ENCODE data around the gene COIL. TPM values are rescaled to one million over a fixed set of nuclear protein-coding genes. Genes with fewer than 3 reads are reported as not detected.

The COIL gene
- total and polyA plus RNA-seq, 2 of the 13 experiments (the other 11 are each of a cell fraction or from before 2014, with no cell fraction given): 8.1 to 29.4 TPM

DNA sequence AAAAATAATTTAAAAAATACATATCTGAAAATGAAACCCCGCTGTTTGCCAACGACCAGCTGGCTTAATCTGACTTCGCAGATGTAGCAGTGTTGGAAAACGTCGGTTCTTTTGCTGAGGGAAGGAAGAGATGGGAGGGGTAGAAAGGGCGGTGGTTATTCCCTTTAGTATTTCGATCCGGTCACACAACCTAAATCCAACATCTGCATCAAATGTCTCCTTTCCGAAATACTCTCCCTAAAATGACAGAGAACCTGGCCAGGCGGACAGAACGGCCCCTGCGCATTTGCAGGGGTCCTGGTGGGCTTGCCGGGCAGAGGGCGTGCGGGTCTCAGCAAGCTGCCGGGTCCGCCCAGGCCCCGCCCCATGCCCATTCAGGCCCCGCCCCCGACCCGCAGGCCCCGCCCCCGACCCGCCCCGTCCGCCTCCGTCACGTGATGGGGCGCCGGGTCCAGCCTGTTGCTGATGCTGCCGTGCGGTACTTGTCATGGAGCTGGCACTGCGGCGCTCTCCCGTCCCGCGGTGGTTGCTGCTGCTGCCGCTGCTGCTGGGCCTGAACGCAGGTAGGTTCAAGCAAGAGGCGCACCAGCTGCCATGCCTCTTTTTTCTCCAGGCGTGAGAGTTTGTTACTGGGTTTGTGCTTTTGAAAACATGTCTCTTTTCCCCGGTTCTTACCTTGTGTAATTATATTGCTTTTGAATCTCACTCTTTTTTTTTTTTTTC is 17.0 kb upstream of the COIL start, which contains the start of gene SCPEP1 (continued):
- no peak for TF ChIP-seq ZFP1 (CRISPR knock-in tag; IDR thresholded peaks at IDR 0.05)
- TF ChIP-seq NR3C1 (CRISPR knock-in tag; IDR thresholded peaks at IDR 0.05): no peak
- TF ChIP-seq TAF1 (CRISPR knock-in tag; IDR thresholded peaks at IDR 0.05): peak; percentile 84
- TF ChIP-seq KLF15 (CRISPR knock-in tag; IDR thresholded peaks at IDR 0.05; ENCODE audit: borderline replicate concordance): no peak
- no peak; the same call in 1 of the 2 replicates for TF ChIP-seq MEIS1 (CRISPR knock-in tag; IDR thresholded peaks at IDR 0.05; ENCODE audit: borderline replicate concordance)
- TF ChIP-seq, protein P1, sequence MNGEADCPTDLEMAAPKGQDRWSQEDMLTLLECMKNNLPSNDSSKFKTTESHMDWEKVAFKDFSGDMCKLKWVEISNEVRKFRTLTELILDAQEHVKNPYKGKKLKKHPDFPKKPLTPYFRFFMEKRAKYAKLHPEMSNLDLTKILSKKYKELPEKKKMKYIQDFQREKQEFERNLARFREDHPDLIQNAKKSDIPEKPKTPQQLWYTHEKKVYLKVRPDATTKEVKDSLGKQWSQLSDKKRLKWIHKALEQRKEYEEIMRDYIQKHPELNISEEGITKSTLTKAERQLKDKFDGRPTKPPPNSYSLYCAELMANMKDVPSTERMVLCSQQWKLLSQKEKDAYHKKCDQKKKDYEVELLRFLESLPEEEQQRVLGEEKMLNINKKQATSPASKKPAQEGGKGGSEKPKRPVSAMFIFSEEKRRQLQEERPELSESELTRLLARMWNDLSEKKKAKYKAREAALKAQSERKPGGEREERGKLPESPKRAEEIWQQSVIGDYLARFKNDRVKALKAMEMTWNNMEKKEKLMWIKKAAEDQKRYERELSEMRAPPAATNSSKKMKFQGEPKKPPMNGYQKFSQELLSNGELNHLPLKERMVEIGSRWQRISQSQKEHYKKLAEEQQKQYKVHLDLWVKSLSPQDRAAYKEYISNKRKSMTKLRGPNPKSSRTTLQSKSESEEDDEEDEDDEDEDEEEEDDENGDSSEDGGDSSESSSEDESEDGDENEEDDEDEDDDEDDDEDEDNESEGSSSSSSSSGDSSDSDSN (CRISPR knock-in tag; IDR thresholded peaks at IDR 0.05): peak; percentile 78
- TF ChIP-seq, protein P2, sequence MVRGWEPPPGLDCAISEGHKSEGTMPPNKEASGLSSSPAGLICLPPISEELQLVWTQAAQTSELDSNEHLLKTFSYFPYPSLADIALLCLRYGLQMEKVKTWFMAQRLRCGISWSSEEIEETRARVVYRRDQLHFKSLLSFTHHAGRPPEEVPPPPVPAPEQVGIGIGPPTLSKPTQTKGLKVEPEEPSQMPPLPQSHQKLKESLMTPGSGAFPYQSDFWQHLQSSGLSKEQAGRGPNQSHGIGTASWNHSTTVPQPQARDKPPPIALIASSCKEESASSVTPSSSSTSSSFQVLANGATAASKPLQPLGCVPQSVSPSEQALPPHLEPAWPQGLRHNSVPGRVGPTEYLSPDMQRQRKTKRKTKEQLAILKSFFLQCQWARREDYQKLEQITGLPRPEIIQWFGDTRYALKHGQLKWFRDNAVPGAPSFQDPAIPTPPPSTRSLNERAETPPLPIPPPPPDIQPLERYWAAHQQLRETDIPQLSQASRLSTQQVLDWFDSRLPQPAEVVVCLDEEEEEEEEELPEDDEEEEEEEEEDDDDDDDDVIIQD (CRISPR knock-in tag; IDR thresholded peaks at IDR 0.05; ENCODE audit: low read depth): no peak
- TF ChIP-seq, protein P3, sequence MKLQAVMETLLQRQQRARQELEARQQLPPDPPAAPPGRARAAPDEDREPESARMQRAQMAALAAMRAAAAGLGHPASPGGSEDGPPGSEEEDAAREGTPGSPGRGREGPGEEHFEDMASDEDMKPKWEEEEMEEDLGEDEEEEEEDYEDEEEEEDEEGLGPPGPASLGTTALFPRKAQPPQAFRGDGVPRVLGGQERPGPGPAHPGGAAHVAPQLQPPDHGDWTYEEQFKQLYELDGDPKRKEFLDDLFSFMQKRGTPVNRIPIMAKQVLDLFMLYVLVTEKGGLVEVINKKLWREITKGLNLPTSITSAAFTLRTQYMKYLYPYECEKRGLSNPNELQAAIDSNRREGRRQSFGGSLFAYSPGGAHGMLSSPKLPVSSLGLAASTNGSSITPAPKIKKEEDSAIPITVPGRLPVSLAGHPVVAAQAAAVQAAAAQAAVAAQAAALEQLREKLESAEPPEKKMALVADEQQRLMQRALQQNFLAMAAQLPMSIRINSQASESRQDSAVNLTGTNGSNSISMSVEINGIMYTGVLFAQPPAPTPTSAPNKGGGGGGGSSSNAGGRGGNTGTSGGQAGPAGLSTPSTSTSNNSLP (IDR thresholded peaks at IDR 0.05; ENCODE audit: low read depth, low read length): no peak
- no peak for TF ChIP-seq ISX (CRISPR knock-in tag; conservative IDR thresholded peaks at IDR 0.05)
- no peak for TF ChIP-seq RORA (CRISPR knock-in tag; IDR thresholded peaks at IDR 0.05)
- TF ChIP-seq, protein P4, sequence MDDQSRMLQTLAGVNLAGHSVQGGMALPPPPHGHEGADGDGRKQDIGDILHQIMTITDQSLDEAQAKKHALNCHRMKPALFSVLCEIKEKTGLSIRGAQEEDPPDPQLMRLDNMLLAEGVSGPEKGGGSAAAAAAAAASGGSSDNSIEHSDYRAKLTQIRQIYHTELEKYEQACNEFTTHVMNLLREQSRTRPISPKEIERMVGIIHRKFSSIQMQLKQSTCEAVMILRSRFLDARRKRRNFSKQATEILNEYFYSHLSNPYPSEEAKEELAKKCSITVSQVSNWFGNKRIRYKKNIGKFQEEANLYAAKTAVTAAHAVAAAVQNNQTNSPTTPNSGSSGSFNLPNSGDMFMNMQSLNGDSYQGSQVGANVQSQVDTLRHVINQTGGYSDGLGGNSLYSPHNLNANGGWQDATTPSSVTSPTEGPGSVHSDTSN (CRISPR knock-in tag; IDR thresholded peaks at IDR 0.05; ENCODE audit: borderline replicate concordance): no peak
- TF ChIP-seq NCOR1 (IDR thresholded peaks at IDR 0.05; ENCODE audit: borderline replicate concordance, low read length): no peak; the same call in 1 of the 2 replicates
- no peak; the same call in 1 of the 2 replicates for TF ChIP-seq ELF3 (CRISPR knock-in tag; IDR thresholded peaks at IDR 0.05)
- TF ChIP-seq ZNF225 (CRISPR knock-in tag; IDR thresholded peaks at IDR 0.05): 0 out of 2 replicates have a peak, but pooled peaks have one; percentile 25
- peak; percentile 30 for TF ChIP-seq FOSL2 (CRISPR knock-in tag; IDR thresholded peaks at IDR 0.05)
- no peak for TF ChIP-seq ZNF607 (CRISPR knock-in tag; IDR thresholded peaks at IDR 0.05; ENCODE audit: borderline replicate concordance)
- peak; percentile 32 for TF ChIP-seq TEAD3 (CRISPR knock-in tag; optimal IDR thresholded peaks at IDR 0.05; ENCODE audit: borderline replicate concordance)
- TF ChIP-seq, protein P5, sequence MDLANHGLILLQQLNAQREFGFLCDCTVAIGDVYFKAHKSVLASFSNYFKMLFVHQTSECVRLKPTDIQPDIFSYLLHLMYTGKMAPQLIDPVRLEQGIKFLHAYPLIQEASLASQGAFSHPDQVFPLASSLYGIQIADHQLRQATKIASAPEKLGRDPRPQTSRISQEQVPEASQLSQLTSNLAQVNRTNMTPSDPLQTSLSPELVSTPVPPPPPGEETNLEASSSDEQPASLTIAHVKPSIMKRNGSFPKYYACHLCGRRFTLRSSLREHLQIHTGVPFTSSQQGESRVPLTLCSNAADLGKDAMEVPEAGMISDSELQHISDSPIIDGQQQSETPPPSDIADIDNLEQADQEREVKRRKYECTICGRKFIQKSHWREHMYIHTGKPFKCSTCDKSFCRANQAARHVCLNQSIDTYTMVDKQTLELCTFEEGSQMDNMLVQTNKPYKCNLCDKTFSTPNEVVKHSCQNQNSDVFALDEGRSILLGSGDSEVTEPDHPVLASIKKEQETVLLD (CRISPR knock-in tag; IDR thresholded peaks at IDR 0.05; ENCODE audit: low read depth): no peak
- TF ChIP-seq JUND (CRISPR knock-in tag; IDR thresholded peaks at IDR 0.05): no peak
- no peak for TF ChIP-seq TP53 (CRISPR knock-in tag; conservative IDR thresholded peaks at IDR 0.05)
